Measurements from ENCODE around the gene PLEKHH2. TPM values are rescaled to one million over a fixed set of nuclear protein-coding genes. Genes with fewer than 3 reads are reported as not detected.
"Not testable (repeated sequence)": the region's sequence is repeated elsewhere in the genome, so short reads cannot be mapped to it uniquely, and the experiment has no call there.

Gene PLEKHH2
- total and polyA plus RNA-seq, 4 donors, result 2.9 to 38.0 (median 27.2) TPM

GRCh38 chr2:43718530-43719124 is 81.6 kb downstream of the PLEKHH2 start:
- H3K4me1 ChIP-seq (ENCODE audit: control insufficient read depth in 1 of 2, insufficient read depth in 2 of 2, low read length in 2 of 2), result no peaks in the 10 kb centered on the region
- no peaks in the 10 kb centered on the region for H3K36me3 ChIP-seq (ENCODE audit: control insufficient read depth in 1 of 2, insufficient read depth in 2 of 2, low read length in 1 of 2)
- 84 to 87% methylated on average over 5 of the region's 5 CpGs for WGBS, 2 donors
- H3K27ac ChIP-seq (ENCODE audit: low read depth in 1 of 2, low read length in 2 of 2), result no peak overlapping the region
- ATAC-seq (ENCODE audit: low FRiP score) (no peak), DNase-seq (no peak)
- intact Hi-C loops (cut with DNase I), result no loop called here
- H3K27me3 ChIP-seq (ENCODE audit: control insufficient read depth in 1 of 2, insufficient read depth in 2 of 2, low read length in 1 of 2), result no peaks in the 10 kb centered on the region
- no peaks in the 10 kb centered on the region for H3K9me3 ChIP-seq (ENCODE audit: control insufficient read depth, low read length)
- no peak overlapping the region for H3K4me3 ChIP-seq (ENCODE audit: low read length in 2 of 2)

DNA sequence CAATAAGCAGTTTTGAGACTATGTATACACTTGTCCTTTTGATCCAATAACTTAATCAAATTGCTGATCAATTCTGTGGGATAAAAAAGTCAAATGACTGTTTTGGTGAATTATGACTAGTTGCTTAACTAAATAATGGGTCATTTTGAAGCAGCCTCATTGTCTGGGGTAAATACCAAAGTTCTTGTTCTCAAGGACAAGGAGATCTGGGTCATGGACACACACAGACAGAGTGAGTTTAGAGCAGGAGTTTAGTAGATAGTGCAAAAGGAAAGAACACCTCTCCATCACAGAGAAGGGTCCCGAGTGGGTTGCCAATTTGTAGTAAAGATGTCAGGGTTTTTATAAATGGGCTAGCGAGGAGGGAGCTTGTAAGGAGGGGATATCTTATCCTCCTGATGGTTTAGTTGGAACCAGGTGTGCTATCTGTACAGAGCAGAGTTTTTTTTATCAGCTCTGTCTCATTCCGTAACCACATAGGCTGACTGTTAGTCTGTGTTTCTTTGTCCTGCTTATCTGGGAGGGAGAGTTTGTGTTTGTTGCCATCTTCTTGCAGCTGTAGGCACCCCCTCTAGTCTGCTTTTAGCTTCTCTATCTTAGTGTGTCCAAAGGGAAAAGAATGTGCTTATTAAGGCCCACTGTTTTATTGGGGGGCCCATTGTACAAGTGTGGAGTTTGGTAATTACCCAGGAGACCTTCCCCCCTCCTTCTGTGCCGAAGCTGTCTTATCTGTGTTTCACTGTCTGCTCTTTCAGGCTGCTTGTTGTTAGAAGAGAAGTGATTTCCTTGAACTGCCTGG is 87.9 kb downstream of the PLEKHH2 start:
- intact Hi-C loops (cut with DNase I), result no loop called here

DNA sequence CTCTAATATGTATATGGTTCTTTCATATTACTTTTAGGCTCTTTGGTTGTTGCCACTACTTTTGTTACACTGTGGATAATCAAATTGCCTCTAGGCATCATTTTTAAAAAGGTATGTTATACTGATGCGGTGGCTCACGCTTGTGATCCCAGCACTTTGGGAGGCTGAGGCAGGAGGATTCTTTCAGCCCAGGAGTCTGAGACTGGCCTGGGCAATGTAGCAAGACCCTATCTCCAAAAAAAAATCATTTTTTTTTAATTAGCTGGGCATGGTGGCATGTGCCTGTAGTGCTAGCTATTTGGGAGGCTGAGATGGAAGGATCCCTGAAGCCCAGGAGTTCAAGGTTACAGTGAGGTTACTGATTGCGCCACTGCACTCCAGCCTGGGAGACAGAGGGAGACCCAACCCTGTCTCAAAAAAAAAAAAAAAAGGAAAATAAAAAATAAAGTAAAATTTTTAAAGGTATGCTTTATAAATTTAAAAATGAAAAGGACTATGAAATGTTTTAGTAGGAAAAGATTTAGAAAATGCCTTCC is 88.7 kb downstream of the PLEKHH2 start:
- intact Hi-C loops (cut with DNase I), result no loop called here
- WGBS, 2 donors, result 97 to 99% methylated on average over 3 of the region's 3 CpGs
- Histone ChIP-seq H3K4me3 (ENCODE audit: low read length in 2 of 2) (no peak overlapping the region), H3K27me3 (ENCODE audit: control insufficient read depth in 1 of 2, insufficient read depth in 2 of 2, low read length in 1 of 2) (no peaks in the 10 kb centered on the region), H3K27ac (ENCODE audit: low read depth in 1 of 2, low read length in 2 of 2) (no peak overlapping the region), H3K4me1 (ENCODE audit: control insufficient read depth in 1 of 2, insufficient read depth in 2 of 2, low read length in 2 of 2) (no peaks in the 10 kb centered on the region), H3K36me3 (ENCODE audit: control insufficient read depth in 1 of 2, insufficient read depth in 2 of 2, low read length in 1 of 2) (peaks cover 0 to 2% of the 10 kb centered on the region in 2 donors), H3K9me3 (ENCODE audit: control insufficient read depth, low read length) (no peaks in the 10 kb centered on the region)
- ATAC-seq (ENCODE audit: low FRiP score) (no peak), DNase-seq (no peak)

More for the DNA sequence above, 87.9 kb downstream of the PLEKHH2 start:
- Histone ChIP-seq H3K4me3 (ENCODE audit: low read length in 2 of 2) (no peak overlapping the region), H3K4me1 (ENCODE audit: control insufficient read depth in 1 of 2, insufficient read depth in 2 of 2, low read length in 2 of 2) (no peaks in the 10 kb centered on the region), H3K9me3 (ENCODE audit: control insufficient read depth, low read length) (no peaks in the 10 kb centered on the region), H3K36me3 (ENCODE audit: control insufficient read depth in 1 of 2, insufficient read depth in 2 of 2, low read length in 1 of 2) (peaks cover 0 to 2% of the 10 kb centered on the region in 2 donors), H3K27ac (ENCODE audit: low read depth in 1 of 2, low read length in 2 of 2) (no peak overlapping the region), H3K27me3 (ENCODE audit: control insufficient read depth in 1 of 2, insufficient read depth in 2 of 2, low read length in 1 of 2) (no peaks in the 10 kb centered on the region)
- no peak for ATAC-seq (ENCODE audit: low FRiP score)
- no peak for DNase-seq
- 78 to 81% methylated on average over 4 of the region's 4 CpGs for WGBS, 2 donors

GRCh38 chr2:43726961-43727633 is 90.0 kb downstream of the PLEKHH2 start:
- intact Hi-C loops (cut with DNase I); H3K27ac ChIP-seq (ENCODE audit: low read depth in 1 of 2, low read length in 2 of 2); H3K4me1 ChIP-seq (ENCODE audit: control insufficient read depth in 1 of 2, insufficient read depth in 2 of 2, low read length in 2 of 2); DNase-seq; ATAC-seq (ENCODE audit: low FRiP score); H3K9me3 ChIP-seq (ENCODE audit: control insufficient read depth, low read length); H3K36me3 ChIP-seq (ENCODE audit: control insufficient read depth in 1 of 2, insufficient read depth in 2 of 2, low read length in 1 of 2); H3K27me3 ChIP-seq (ENCODE audit: control insufficient read depth in 1 of 2, insufficient read depth in 2 of 2, low read length in 1 of 2); H3K4me3 ChIP-seq (ENCODE audit: low read length in 2 of 2): not testable (repeated sequence)
- 73 to 75% methylated on average over 14 of the region's 14 CpGs for WGBS, 2 donors

- intact Hi-C loops (cut with DNase I), result no loop called here
- Histone ChIP-seq H3K36me3 (ENCODE audit: control insufficient read depth in 1 of 2, insufficient read depth in 2 of 2, low read length in 1 of 2) (peaks cover 0 to 2% of the 10 kb centered on the region in 2 donors), H3K27me3 (ENCODE audit: control insufficient read depth in 1 of 2, insufficient read depth in 2 of 2, low read length in 1 of 2) (no peaks in the 10 kb centered on the region), H3K27ac (ENCODE audit: low read depth in 1 of 2, low read length in 2 of 2) (no peak overlapping the region), H3K4me3 (ENCODE audit: low read length in 2 of 2) (no peak overlapping the region), H3K4me1 (ENCODE audit: control insufficient read depth in 1 of 2, insufficient read depth in 2 of 2, low read length in 2 of 2) (no peaks in the 10 kb centered on the region), H3K9me3 (ENCODE audit: control insufficient read depth, low read length) (no peaks in the 10 kb centered on the region)
- ATAC-seq (ENCODE audit: low FRiP score) (no peak), DNase-seq (no peak)
- 96 to 98% methylated on average over 2 of the region's 2 CpGs for WGBS, 2 donors
These were observed 90.6 kb downstream of the PLEKHH2 start for GRCh38 chr2:43727634-43728014.

DNA sequence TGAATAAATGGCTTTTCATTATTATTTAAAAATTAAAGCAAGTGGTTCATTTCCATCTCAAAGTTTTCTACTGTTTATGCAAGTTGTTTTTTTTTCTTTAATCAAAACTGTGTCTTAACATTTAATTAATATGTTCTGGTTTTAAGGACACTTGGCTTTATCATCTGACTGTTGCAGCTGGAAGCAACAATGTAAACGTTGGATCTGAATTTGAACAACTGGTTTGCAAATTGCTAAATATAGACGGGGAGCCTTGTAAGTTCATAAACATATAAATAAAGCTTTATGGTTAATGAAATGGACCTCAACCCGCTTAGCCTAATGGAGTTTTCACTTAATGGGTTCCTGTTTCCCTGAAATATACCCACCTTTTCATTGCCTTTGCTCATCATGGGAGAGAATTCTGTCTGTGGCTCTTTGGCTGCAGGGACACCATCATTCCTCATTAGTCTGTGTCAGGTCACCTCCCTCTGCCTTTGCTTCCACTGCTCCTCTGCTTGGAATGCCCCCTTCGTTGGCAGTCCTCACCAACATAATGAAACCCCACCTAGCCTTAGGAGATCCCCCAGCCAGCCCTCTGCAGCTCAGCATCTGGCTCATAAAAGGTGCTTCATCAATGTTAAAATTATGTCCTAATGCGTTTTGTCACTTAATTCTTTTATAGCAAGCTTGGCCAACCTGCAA is 92.6 kb downstream of the PLEKHH2 start:
- Histone ChIP-seq H3K27ac (ENCODE audit: low read depth in 1 of 2, low read length in 2 of 2) (no peak overlapping the region), H3K4me1 (ENCODE audit: control insufficient read depth in 1 of 2, insufficient read depth in 2 of 2, low read length in 2 of 2) (no peaks in the 10 kb centered on the region), H3K36me3 (ENCODE audit: control insufficient read depth in 1 of 2, insufficient read depth in 2 of 2, low read length in 1 of 2) (peaks cover 0 to 4% of the 10 kb centered on the region in 2 donors), H3K9me3 (ENCODE audit: control insufficient read depth, low read length) (no peaks in the 10 kb centered on the region), H3K4me3 (ENCODE audit: low read length in 2 of 2) (no peak overlapping the region), H3K27me3 (ENCODE audit: control insufficient read depth in 1 of 2, insufficient read depth in 2 of 2, low read length in 1 of 2) (no peaks in the 10 kb centered on the region)
- 64 to 67% methylated on average over 5 of the region's 5 CpGs for WGBS, 2 donors
- no peak for DNase-seq
- intact Hi-C loops (cut with DNase I), result no loop called here
- no peak for ATAC-seq (ENCODE audit: low FRiP score)

DNA sequence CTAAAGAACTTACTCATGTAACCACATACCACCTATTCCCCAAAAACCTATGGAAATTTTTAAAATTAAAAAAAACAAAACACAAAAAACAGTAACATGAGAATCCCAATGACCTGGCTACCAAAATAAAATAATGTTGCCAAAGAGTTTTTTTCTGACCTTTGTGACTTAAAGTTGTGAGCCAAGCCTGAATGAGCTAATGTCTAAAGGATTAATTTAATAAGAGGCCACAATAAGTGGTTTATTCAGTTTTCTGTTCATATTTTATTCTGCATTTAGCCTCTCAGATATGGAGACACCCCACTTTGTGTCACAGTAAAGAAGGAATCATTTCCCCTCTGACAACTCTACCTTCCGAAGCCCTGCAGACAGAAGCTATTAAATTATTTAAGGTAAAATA is 94.2 kb downstream of the PLEKHH2 start:
- no peak for DNase-seq
- no peaks in the 10 kb centered on the region for H3K27me3 ChIP-seq (ENCODE audit: control insufficient read depth in 1 of 2, insufficient read depth in 2 of 2, low read length in 1 of 2)
- ATAC-seq (ENCODE audit: low FRiP score), result no peak
- no peak overlapping the region for H3K27ac ChIP-seq (ENCODE audit: low read depth in 1 of 2, low read length in 2 of 2)
- H3K9me3 ChIP-seq (ENCODE audit: control insufficient read depth, low read length), result no peaks in the 10 kb centered on the region
- no peaks in the 10 kb centered on the region for H3K4me1 ChIP-seq (ENCODE audit: control insufficient read depth in 1 of 2, insufficient read depth in 2 of 2, low read length in 2 of 2)
- 96 to 98% methylated on average over 1 of the region's 1 CpG for WGBS, 2 donors
- peaks cover 0 to 4% of the 10 kb centered on the region in 2 donors for H3K36me3 ChIP-seq (ENCODE audit: control insufficient read depth in 1 of 2, insufficient read depth in 2 of 2, low read length in 1 of 2)
- H3K4me3 ChIP-seq (ENCODE audit: low read length in 2 of 2), result no peak overlapping the region
- intact Hi-C loops (cut with DNase I), result no loop called here

DNA sequence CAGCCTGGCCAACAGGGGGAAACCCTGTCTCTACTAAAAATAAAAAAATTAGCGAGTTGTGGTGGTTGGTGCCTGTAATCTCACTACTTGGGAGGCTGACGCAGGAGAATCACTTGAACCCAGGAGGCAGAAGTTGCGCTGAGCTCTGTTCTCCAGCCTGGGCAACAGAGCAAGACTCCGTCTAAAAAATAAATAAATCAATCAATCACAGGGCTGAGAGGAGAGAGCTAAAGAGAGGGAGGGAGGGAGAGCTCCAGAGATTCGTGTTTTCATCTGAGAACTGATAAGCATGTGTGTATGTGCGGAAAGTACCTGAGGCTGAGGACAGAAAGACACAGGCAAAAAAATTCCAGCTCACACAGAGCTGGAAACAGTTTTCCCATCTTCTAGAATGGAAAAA is 99.6 kb downstream of the PLEKHH2 start:
- 85 to 87% methylated on average over 6 of the region's 6 CpGs for WGBS, 2 donors
- Histone ChIP-seq H3K4me3 (ENCODE audit: low read length in 2 of 2) (no peak overlapping the region), H3K9me3 (ENCODE audit: control insufficient read depth, low read length) (no peaks in the 10 kb centered on the region), H3K4me1 (ENCODE audit: control insufficient read depth in 1 of 2, insufficient read depth in 2 of 2, low read length in 2 of 2) (no peaks in the 10 kb centered on the region), H3K27ac (ENCODE audit: low read depth in 1 of 2, low read length in 2 of 2) (peak overlapping the region in 1 of 2 donors; percentile 62), H3K27me3 (ENCODE audit: control insufficient read depth in 1 of 2, insufficient read depth in 2 of 2, low read length in 1 of 2) (no peaks in the 10 kb centered on the region), H3K36me3 (ENCODE audit: control insufficient read depth in 1 of 2, insufficient read depth in 2 of 2, low read length in 1 of 2) (peaks cover 0 to 2% of the 10 kb centered on the region in 2 donors)
- DNase-seq (no peak), ATAC-seq (ENCODE audit: low FRiP score) (no peak)
- intact Hi-C loops (cut with DNase I), result no loop called here
